ENCODE data around the gene CYCS. TPM values are rescaled to one million over a fixed set of nuclear protein-coding genes. Genes with fewer than 3 reads are reported as not detected.

CYCS gene
- total and polyA plus RNA-seq, 10 of the 15 experiments (the other 5 are each of a cell fraction or from before 2014, with no cell fraction given), result 113 to 952 (median 356) TPM

- H3K4me3 ChIP-seq, result no peak overlapping the region
- WGBS (ENCODE audit: insufficient coverage, insufficient replicate concordance, low lambda C conversion rate, missing lambda C conversion rate), result 70% methylated on average over 4 of the region's 4 CpGs
- H2AFZ ChIP-seq (ENCODE audit: control insufficient read depth, low read depth, low read length), result no peak overlapping the region
- FAIRE-seq, result no peak
- ChIA-PET CTCF (interaction anchor here (1.9 kb wide), 1 partner anchor 44 kb away, joined by 5 read pairs; no protein-coding TSS in a partner anchor), RAD21 (ENCODE audit: unreplicated experiment) (no interaction called here), POLR2A (no interaction called here), SMC1A (ENCODE audit: uncharacterized antibody, unreplicated experiment) (interaction anchor here (1.0 kb wide), 1 partner anchor 46 kb away, joined by 3 read pairs; no protein-coding TSS in a partner anchor)
- no peaks in the 10 kb centered on the region for H3K79me2 ChIP-seq (ENCODE audit: control insufficient read depth, insufficient read depth, low read length)
- H4K20me1 ChIP-seq (ENCODE audit: control insufficient read depth, insufficient read depth), result no peaks in the 10 kb centered on the region
- ATAC-seq, result no peak
- no TSS peak for BruUV-seq (replicated peaks)
- no peaks in the 10 kb centered on the region for H3K4me1 ChIP-seq (ENCODE audit: control insufficient read depth, insufficient read depth, low read length)
- no peaks in the 10 kb centered on the region for H3K27me3 ChIP-seq (replicated peaks in 1 of 2; ENCODE audit: control insufficient read depth in 2 of 2, insufficient read depth in 2 of 2, low read length in 1 of 2)
- DNase-seq (ENCODE audit: low read depth, low spot score), result no peak
- TF ChIP-seq POLR2AphosphoS2 (IDR thresholded peaks at IDR 0.05; ENCODE audit: low read depth, low read length) (no peak), HDGF (IDR thresholded peaks at IDR 0.05) (no peak), IKZF1 (conservative IDR thresholded peaks at IDR 0.05) (no peak), GATAD2B (conservative IDR thresholded peaks at IDR 0.05; ENCODE audit: low read depth) (no peak), FOXM1 (IDR thresholded peaks at IDR 0.05; ENCODE audit: low read depth, low read length) (no peak), SP1 (IDR thresholded peaks at IDR 0.05; ENCODE audit: low read depth, low read length) (no peak), PML (IDR thresholded peaks at IDR 0.05; ENCODE audit: low read length) (no peak)
- no peak overlapping the region for H3K4me2 ChIP-seq (ENCODE audit: control insufficient read depth, insufficient read depth)
- no peaks in the 10 kb centered on the region for H3K36me3 ChIP-seq (ENCODE audit: control insufficient read depth in 2 of 2, insufficient read depth in 2 of 2, low read length in 1 of 2)
- no peaks in the 10 kb centered on the region for H3K9me3 ChIP-seq (replicated peaks; ENCODE audit: control insufficient read depth, insufficient read depth, low read length)
- in situ Hi-C loops (cut with MboI) (no loop called here), intact Hi-C loops (cut with micrococcal nuclease; ENCODE audit: unreplicated experiment) (no loop called here)
- H3K27ac ChIP-seq (ENCODE audit: control insufficient read depth, insufficient read depth), result no peak overlapping the region
- H3K9ac ChIP-seq (ENCODE audit: control insufficient read depth, insufficient read depth, low read length), result no peak overlapping the region
Measured at GRCh38 chr7:25173184-25173583, 48.1 kb upstream of the CYCS start.

GRCh38 chr7:25171516-25171915, 46.5 kb upstream of the CYCS start:
- Histone ChIP-seq H3K9me3 (replicated peaks; ENCODE audit: control insufficient read depth, insufficient read depth, low read length) (no peaks in the 10 kb centered on the region), H3K4me1 (ENCODE audit: control insufficient read depth, insufficient read depth, low read length) (no peaks in the 10 kb centered on the region), H3K27me3 (replicated peaks in 1 of 2; ENCODE audit: control insufficient read depth in 2 of 2, insufficient read depth in 2 of 2, low read length in 1 of 2) (no peaks in the 10 kb centered on the region), H3K27ac (ENCODE audit: control insufficient read depth, insufficient read depth) (no peak overlapping the region), H3K4me3 (no peak overlapping the region), H4K20me1 (ENCODE audit: control insufficient read depth, insufficient read depth) (no peaks in the 10 kb centered on the region), H3K9ac (ENCODE audit: control insufficient read depth, insufficient read depth, low read length) (no peak overlapping the region), H3K36me3 (ENCODE audit: control insufficient read depth in 2 of 2, insufficient read depth in 2 of 2, low read length in 1 of 2) (no peaks in the 10 kb centered on the region), H3K79me2 (ENCODE audit: control insufficient read depth, insufficient read depth, low read length) (no peaks in the 10 kb centered on the region), H2AFZ (ENCODE audit: control insufficient read depth, low read depth, low read length) (no peak overlapping the region), H3K4me2 (ENCODE audit: control insufficient read depth, insufficient read depth) (no peak overlapping the region)
- TF ChIP-seq PAX8 (IDR thresholded peaks at IDR 0.05) (no peak), ZNF622 (IDR thresholded peaks at IDR 0.05) (no peak), ZNF207 (IDR thresholded peaks at IDR 0.05; ENCODE audit: borderline replicate concordance) (no peak), BMI1 (IDR thresholded peaks at IDR 0.05; ENCODE audit: borderline replicate concordance) (no peak), RELA (IDR thresholded peaks at IDR 0.05; ENCODE audit: borderline replicate concordance, partially characterized antibody) (no peak), USF2 (IDR thresholded peaks at IDR 0.05; ENCODE audit: borderline replicate concordance, low read depth, low read length) (no peak), SMC3 (IDR thresholded peaks at IDR 0.05; ENCODE audit: borderline replicate concordance, low read length) (no peak)
- intact Hi-C loops (cut with micrococcal nuclease; ENCODE audit: unreplicated experiment), result no loop called here
- ATAC-seq (no peak), DNase-seq (ENCODE audit: low read depth, low spot score) (no peak), FAIRE-seq (no peak)
- WGBS (ENCODE audit: insufficient coverage, insufficient replicate concordance, low lambda C conversion rate, missing lambda C conversion rate), result 94% methylated on average over 1 of the region's 1 CpG
- no TSS peak for BruUV-seq (replicated peaks)
- ChIA-PET POLR2A (no interaction called here), CTCF (interaction anchor here (0.6 to 1.9 kb wide), 3 partner anchors 11 to 360 kb away, joined by 3 to 5 read pairs (median 4); no protein-coding TSS in a partner anchor), RAD21 (ENCODE audit: unreplicated experiment) (interaction anchor here (0.9 kb wide), 1 partner anchor 11 kb away, joined by 3 read pairs; no protein-coding TSS in a partner anchor), SMC1A (ENCODE audit: uncharacterized antibody, unreplicated experiment) (interaction anchor here (0.8 to 1.4 kb wide), 2 partner anchors 22 to 73 kb away, joined by 3 to 4 read pairs; no protein-coding TSS in a partner anchor)
- in situ Hi-C loops (cut with MboI), result no loop called here
